Loucy (cell line): ENCODE measurements around the gene NRXN3.

Experiments used
- EZH2phosphoT487 ChIP-seq: fragments of 200-600 bp; IDR thresholded peaks from 2 replicates; pipeline ENCODE4 v1.6.1; 2018; ENCODE audit warnings: antibody characterized with exemption, mild to moderate bottlenecking, moderate library complexity, borderline replicate concordance
- TF ChIP-seq, protein P1 (sequence below): fragments of 200-600 bp; sonication (generic); conservative IDR thresholded peaks from 2 replicates; pipeline ENCODE4 v1.5.1; 2014; ENCODE audit warnings: mild to moderate bottlenecking, antibody characterized with exemption, low read length

DNA sequence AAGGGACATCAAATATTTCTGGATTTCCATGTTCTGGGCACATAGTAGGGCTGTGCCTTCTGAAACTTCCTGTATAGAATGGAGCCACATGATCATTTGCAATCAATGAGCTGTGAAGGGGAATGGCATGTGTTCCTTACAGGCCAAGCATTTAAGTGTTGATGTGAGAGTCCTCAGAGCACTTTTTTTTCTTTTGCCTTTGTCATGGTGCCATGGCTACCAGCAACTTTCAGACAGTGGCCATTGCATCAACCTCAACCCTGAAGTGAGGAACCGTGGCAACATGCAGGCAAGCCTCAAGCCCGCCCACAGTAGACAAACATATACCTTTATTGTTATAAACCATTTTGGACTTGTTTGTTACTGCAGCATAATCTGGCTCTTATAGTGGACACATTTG is 948.1 kb downstream of the NRXN3 start:
- TF ChIP-seq, protein P1, sequence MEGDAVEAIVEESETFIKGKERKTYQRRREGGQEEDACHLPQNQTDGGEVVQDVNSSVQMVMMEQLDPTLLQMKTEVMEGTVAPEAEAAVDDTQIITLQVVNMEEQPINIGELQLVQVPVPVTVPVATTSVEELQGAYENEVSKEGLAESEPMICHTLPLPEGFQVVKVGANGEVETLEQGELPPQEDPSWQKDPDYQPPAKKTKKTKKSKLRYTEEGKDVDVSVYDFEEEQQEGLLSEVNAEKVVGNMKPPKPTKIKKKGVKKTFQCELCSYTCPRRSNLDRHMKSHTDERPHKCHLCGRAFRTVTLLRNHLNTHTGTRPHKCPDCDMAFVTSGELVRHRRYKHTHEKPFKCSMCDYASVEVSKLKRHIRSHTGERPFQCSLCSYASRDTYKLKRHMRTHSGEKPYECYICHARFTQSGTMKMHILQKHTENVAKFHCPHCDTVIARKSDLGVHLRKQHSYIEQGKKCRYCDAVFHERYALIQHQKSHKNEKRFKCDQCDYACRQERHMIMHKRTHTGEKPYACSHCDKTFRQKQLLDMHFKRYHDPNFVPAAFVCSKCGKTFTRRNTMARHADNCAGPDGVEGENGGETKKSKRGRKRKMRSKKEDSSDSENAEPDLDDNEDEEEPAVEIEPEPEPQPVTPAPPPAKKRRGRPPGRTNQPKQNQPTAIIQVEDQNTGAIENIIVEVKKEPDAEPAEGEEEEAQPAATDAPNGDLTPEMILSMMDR: no peak
- TF ChIP-seq EZH2phosphoT487: no peak
